ENCODE measurements around the gene STIP1. TPM values are rescaled to one million over a fixed set of nuclear protein-coding genes. Genes with fewer than 3 reads are reported as not detected.

STIP1 gene
- total RNA-seq, 1 experiment from 2014 or later, result 299 TPM

DNA sequence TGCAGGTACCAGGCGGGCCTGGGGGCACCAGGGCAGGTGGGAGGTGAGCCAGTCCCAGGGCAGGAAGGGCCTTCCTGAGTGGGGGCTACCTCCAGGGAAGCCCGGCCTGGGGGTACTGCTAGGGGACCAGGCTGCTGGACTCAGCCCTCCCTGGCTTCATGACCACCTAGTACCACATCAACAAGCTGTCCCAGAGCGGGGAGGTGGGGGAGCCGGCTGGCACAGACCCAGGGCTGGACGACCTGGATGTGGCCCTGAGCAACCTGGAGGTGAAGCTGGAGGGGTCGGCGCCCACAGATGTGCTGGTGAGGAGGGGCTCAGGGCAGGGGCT lies 33.3 kb downstream of the STIP1 start:
- BruUV-seq (replicated peaks), result no TSS peak
- intact Hi-C loops (cut with micrococcal nuclease; ENCODE audit: unreplicated experiment), result no loop called here
- ChIA-PET POLR2A (ENCODE audit: unreplicated experiment) (no interaction called here), CTCF (no interaction called here)
- Histone ChIP-seq H3K9me2 (ENCODE audit: insufficient read depth) (no peaks in the 10 kb centered on the region), H3K9me3 (ENCODE audit: insufficient read depth, low read depth) (no peaks in the 10 kb centered on the region), H3K4me3 (no peak overlapping the region), H3K27ac (no peak overlapping the region), H3K79me2 (ENCODE audit: low read depth) (no peaks in the 10 kb centered on the region), H4K20me1 (ENCODE audit: insufficient read depth) (no peaks in the 10 kb centered on the region; the same call in 1 of the 2 replicates), H3F3A (ENCODE audit: insufficient read depth, low read depth) (peaks cover 33% of the 10 kb centered on the region), H2AFZ (no peak overlapping the region), H3K4me2 (no peak overlapping the region), H3K4me1 (replicated peaks; ENCODE audit: insufficient read depth) (no peaks in the 10 kb centered on the region), H3K36me3 (ENCODE audit: low read depth) (no peaks in the 10 kb centered on the region), H3K27me3 (ENCODE audit: insufficient read depth, low read depth) (no peaks in the 10 kb centered on the region)
- no peak for DNase-seq
- no peak for TF ChIP-seq EZH2 (IDR thresholded peaks at IDR 0.05; ENCODE audit: low read depth)
- TF ChIP-seq, protein P1, sequence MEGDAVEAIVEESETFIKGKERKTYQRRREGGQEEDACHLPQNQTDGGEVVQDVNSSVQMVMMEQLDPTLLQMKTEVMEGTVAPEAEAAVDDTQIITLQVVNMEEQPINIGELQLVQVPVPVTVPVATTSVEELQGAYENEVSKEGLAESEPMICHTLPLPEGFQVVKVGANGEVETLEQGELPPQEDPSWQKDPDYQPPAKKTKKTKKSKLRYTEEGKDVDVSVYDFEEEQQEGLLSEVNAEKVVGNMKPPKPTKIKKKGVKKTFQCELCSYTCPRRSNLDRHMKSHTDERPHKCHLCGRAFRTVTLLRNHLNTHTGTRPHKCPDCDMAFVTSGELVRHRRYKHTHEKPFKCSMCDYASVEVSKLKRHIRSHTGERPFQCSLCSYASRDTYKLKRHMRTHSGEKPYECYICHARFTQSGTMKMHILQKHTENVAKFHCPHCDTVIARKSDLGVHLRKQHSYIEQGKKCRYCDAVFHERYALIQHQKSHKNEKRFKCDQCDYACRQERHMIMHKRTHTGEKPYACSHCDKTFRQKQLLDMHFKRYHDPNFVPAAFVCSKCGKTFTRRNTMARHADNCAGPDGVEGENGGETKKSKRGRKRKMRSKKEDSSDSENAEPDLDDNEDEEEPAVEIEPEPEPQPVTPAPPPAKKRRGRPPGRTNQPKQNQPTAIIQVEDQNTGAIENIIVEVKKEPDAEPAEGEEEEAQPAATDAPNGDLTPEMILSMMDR (conservative IDR thresholded peaks at IDR 0.05), result no peak

DNA sequence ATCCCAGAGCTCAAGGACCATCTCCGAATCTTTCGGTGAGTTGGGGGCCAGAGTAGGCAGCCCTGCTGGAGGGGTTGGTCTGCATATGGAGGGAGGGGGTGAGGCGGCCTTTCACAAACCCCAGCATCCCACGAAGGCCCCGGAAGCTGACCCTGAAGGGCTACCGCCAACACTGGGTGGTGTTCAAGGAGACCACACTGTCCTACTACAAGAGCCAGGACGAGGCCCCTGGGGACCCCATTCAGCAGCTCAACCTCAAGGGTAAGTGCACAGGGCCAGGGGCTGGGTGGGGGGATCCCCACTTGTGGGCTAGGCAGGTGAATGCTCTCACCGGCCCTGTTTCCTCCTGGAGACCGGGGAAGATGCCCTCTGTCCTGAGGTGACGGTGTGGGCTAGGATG lies 33.8 kb downstream of the STIP1 start:
- no peak for TF ChIP-seq EZH2 (IDR thresholded peaks at IDR 0.05; ENCODE audit: low read depth)
- TF ChIP-seq, protein P1 (conservative IDR thresholded peaks at IDR 0.05), result no peak
- H3K27me3 ChIP-seq (ENCODE audit: insufficient read depth, low read depth), result no peaks in the 10 kb centered on the region

DNA sequence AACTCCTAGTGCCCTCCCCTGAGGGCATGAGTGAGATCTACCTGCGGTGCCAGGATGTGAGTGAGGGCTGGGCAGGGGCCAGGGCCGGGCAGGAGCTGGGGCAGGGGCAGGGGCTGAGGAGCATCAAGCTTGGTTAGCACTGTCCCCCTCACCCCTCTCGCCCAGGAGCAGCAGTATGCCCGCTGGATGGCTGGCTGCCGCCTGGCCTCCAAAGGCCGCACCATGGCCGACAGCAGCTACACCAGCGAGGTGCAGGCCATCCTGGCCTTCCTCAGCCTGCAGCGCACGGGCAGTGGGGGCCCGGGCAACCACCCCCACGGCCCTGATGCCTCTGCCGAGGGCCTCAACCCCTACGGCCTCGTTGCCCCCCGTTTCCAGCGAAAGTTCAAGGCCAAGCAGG lies 34.3 kb downstream of the STIP1 start:
- Histone ChIP-seq H3K79me2 (ENCODE audit: low read depth) (peaks cover 7% of the 10 kb centered on the region), H3K36me3 (ENCODE audit: low read depth) (no peaks in the 10 kb centered on the region), H3K9me2 (ENCODE audit: insufficient read depth) (no peaks in the 10 kb centered on the region), H3F3A (ENCODE audit: insufficient read depth, low read depth) (peaks cover 30% of the 10 kb centered on the region), H3K4me1 (replicated peaks; ENCODE audit: insufficient read depth) (peaks cover 6% of the 10 kb centered on the region), H3K27ac (no peak overlapping the region), H3K4me2 (no peak overlapping the region), H4K20me1 (ENCODE audit: insufficient read depth) (no peaks in the 10 kb centered on the region; the same call in 1 of the 2 replicates), H3K9me3 (ENCODE audit: insufficient read depth, low read depth) (no peaks in the 10 kb centered on the region), H3K27me3 (ENCODE audit: insufficient read depth, low read depth) (no peaks in the 10 kb centered on the region), H3K4me3 (no peak overlapping the region), H2AFZ (no peak overlapping the region)
- no peak for DNase-seq
- intact Hi-C loops (cut with micrococcal nuclease; ENCODE audit: unreplicated experiment), result no loop called here
- no TSS peak for BruUV-seq (replicated peaks)
- TF ChIP-seq, protein P1 (conservative IDR thresholded peaks at IDR 0.05), result no peak
- TF ChIP-seq EZH2 (IDR thresholded peaks at IDR 0.05; ENCODE audit: low read depth), result no peak
- POLR2A ChIA-PET (ENCODE audit: unreplicated experiment), result no interaction called here
- CTCF ChIA-PET, result no interaction called here

More for the DNA sequence above, 33.8 kb downstream of the STIP1 start:
- Histone ChIP-seq H3K9me2 (ENCODE audit: insufficient read depth) (no peaks in the 10 kb centered on the region), H3K79me2 (ENCODE audit: low read depth) (peaks cover 2% of the 10 kb centered on the region; the same call in 1 of the 2 replicates), H3K9me3 (ENCODE audit: insufficient read depth, low read depth) (no peaks in the 10 kb centered on the region), H3K4me3 (no peak overlapping the region), H3F3A (ENCODE audit: insufficient read depth, low read depth) (peaks cover 32% of the 10 kb centered on the region), H4K20me1 (ENCODE audit: insufficient read depth) (no peaks in the 10 kb centered on the region; the same call in 1 of the 2 replicates), H3K4me2 (no peak overlapping the region), H3K27ac (no peak overlapping the region), H2AFZ (no peak overlapping the region), H3K36me3 (ENCODE audit: low read depth) (no peaks in the 10 kb centered on the region), H3K4me1 (replicated peaks; ENCODE audit: insufficient read depth) (peaks cover under 1% of the 10 kb centered on the region)
- intact Hi-C loops (cut with micrococcal nuclease; ENCODE audit: unreplicated experiment), result no loop called here
- ChIA-PET CTCF (interaction anchor here (0.5 kb wide), 1 partner anchor 374 kb away, joined by 3 read pairs; no protein-coding TSS in a partner anchor), POLR2A (ENCODE audit: unreplicated experiment) (no interaction called here)
- no peak for DNase-seq
- no TSS peak for BruUV-seq (replicated peaks)
